Measurements from ENCODE around the gene SLC39A11. TPM values are rescaled to one million over a fixed set of nuclear protein-coding genes. Genes with fewer than 3 reads are reported as not detected.

The SLC39A11 gene
- total RNA-seq, 1 donor, result 15.8 TPM

- DNase-seq (ENCODE audit: low read depth), result no peak
- TF ChIP-seq, protein P1, sequence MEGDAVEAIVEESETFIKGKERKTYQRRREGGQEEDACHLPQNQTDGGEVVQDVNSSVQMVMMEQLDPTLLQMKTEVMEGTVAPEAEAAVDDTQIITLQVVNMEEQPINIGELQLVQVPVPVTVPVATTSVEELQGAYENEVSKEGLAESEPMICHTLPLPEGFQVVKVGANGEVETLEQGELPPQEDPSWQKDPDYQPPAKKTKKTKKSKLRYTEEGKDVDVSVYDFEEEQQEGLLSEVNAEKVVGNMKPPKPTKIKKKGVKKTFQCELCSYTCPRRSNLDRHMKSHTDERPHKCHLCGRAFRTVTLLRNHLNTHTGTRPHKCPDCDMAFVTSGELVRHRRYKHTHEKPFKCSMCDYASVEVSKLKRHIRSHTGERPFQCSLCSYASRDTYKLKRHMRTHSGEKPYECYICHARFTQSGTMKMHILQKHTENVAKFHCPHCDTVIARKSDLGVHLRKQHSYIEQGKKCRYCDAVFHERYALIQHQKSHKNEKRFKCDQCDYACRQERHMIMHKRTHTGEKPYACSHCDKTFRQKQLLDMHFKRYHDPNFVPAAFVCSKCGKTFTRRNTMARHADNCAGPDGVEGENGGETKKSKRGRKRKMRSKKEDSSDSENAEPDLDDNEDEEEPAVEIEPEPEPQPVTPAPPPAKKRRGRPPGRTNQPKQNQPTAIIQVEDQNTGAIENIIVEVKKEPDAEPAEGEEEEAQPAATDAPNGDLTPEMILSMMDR (IDR thresholded peaks at IDR 0.05; ENCODE audit: insufficient read depth, low read length), result no peak
- H3K4me3 ChIP-seq (ENCODE audit: low read depth, low read length), result no peak overlapping the region
These were observed 398.5 kb downstream of the SLC39A11 start for GRCh38 chr17:72693956-72694355.

DNA sequence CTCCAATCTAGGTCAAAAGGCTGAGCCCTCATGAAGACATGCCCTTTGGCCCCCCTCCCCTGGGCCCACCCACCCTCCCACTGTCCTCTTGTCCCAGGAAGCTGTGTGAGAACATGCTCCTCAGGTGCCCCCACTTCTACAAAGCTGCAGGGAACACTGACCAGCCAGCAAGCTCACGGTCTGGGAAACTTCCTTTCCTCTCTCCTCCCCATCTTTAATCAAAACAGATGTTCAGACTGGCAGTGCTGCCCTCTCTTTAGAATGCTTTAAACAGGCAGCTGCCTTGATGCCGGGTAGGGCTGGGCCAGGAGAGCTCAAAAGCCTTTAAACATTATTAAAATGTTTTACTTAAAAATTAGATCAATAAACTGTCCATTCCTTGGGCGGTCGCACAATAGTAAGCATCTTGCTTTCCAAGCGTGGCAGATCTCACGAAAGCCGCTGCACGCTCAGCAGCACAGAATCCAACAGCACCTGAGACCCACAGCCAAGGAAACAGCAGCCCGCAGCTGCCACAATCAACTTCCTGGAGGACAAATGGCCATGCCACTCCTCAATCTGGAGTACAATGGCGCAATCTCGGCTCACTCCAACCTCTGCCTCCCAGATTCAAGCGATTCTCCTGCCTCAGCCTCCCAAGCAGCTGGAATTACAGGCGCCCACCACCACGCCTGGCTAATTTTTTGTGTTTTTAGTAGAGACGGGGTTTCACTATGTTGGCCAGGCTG is 399.2 kb downstream of the SLC39A11 start:
- H3K4me3 ChIP-seq (ENCODE audit: low read depth, low read length), result no peak overlapping the region
- no peak for DNase-seq (ENCODE audit: low read depth)
- TF ChIP-seq, protein P1 (IDR thresholded peaks at IDR 0.05; ENCODE audit: insufficient read depth, low read length), result no peak

- no peak overlapping the region for H3K4me3 ChIP-seq (ENCODE audit: low read depth, low read length)
- TF ChIP-seq, protein P1 (IDR thresholded peaks at IDR 0.05; ENCODE audit: insufficient read depth, low read length), result no peak
- DNase-seq (ENCODE audit: low read depth), result no peak
These were observed 399.8 kb downstream of the SLC39A11 start for GRCh38 chr17:72692676-72693075.

DNA sequence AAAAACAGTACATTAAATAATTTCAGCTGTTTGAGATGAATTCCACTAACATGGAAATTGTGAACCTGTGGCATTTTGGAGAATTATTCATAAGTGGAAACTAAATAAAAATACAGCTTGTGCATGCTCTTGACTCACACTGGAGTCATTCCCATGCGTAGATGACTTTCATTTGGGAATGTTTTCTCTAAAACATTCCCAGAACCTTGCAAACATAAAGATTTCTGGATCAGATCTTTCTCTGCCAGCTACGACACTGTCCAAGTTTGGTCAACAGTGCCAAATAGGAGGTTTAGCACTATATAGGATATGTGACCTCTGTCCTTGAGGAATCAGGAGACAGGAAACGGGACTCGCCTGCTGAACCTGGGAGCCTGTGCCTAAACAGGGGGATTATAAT is 400.9 kb downstream of the SLC39A11 start:
- TF ChIP-seq, protein P1 (IDR thresholded peaks at IDR 0.05; ENCODE audit: insufficient read depth, low read length), result no peak
- DNase-seq (ENCODE audit: low read depth), result peak; percentile 77
- H3K4me3 ChIP-seq (ENCODE audit: low read depth, low read length), result no peak overlapping the region

GRCh38 chr17:72691017-72691416 is 401.5 kb downstream of the SLC39A11 start:
- no peak for DNase-seq (ENCODE audit: low read depth)
- TF ChIP-seq, protein P1 (IDR thresholded peaks at IDR 0.05; ENCODE audit: insufficient read depth, low read length), result no peak
- no peak overlapping the region for H3K4me3 ChIP-seq (ENCODE audit: low read depth, low read length)

- no peak for DNase-seq (ENCODE audit: low read depth)
- TF ChIP-seq, protein P1 (IDR thresholded peaks at IDR 0.05; ENCODE audit: insufficient read depth, low read length), result no peak
- no peak overlapping the region for H3K4me3 ChIP-seq (ENCODE audit: low read depth, low read length)
These were observed 404.6 kb downstream of the SLC39A11 start for GRCh38 chr17:72687886-72688285.

Data from fibroblast of the aortic adventitia (primary cell).